ENCODE results near the gene SLC22A31. TPM values are rescaled to one million over a fixed set of nuclear protein-coding genes. Genes with fewer than 3 reads are reported as not detected.

Gene SLC22A31
- total and polyA plus RNA-seq, 3 experiments from 2014 or later: not detected

- H3K36me3 ChIP-seq (ENCODE audit: insufficient read depth, low read length): no peaks in the 10 kb centered on the region
- ChIA-PET POLR2A (no interaction called here), CTCF (interaction anchor here (0.9 kb wide), 1 partner anchor 427 kb away, joined by 3 read pairs; no protein-coding TSS in a partner anchor)
- no peak for DNase-seq
- H3K9me3 Mint-ChIP-seq: no peaks in the 10 kb centered on the region
- no peaks in the 10 kb centered on the region for H3K9me3 ChIP-seq (ENCODE audit: low read length)
- no peak overlapping the region for H3K4me3 Mint-ChIP-seq
- H3K4me1 ChIP-seq (ENCODE audit: insufficient read depth, low read length): peaks cover 10% of the 10 kb centered on the region
- H3K4me3 ChIP-seq (ENCODE audit: low read length): no peak overlapping the region
- peaks cover 0 to 5% (median 0%) of the 10 kb centered on the region in 3 donors for H3K4me1 Mint-ChIP-seq
- no peaks in the 10 kb centered on the region for H3K36me3 Mint-ChIP-seq
- peaks cover 0 to 4% of the 10 kb centered on the region in 2 donors for H3K27me3 Mint-ChIP-seq
- no peak overlapping the region for H3K27ac Mint-ChIP-seq
- no peaks in the 10 kb centered on the region for H3K27me3 ChIP-seq (ENCODE audit: insufficient read depth, low read length, poor library complexity, severe bottlenecking)
- no peak overlapping the region for H3K27ac ChIP-seq (ENCODE audit: low read depth, low read length)
Observed at GRCh38 chr16:89164436-89164835, 35.9 kb downstream of the SLC22A31 start.

- POLR2A ChIA-PET: no interaction called here
- H3K4me3 ChIP-seq (ENCODE audit: low read length): no peak overlapping the region
- Mint-ChIP-seq H3K4me3 (no peak overlapping the region), H3K9me3 (no peaks in the 10 kb centered on the region), H3K27ac (peak overlapping the region in 1 of 8 donors; percentile 36), H3K36me3 (no peaks in the 10 kb centered on the region), H3K27me3 (peaks cover 0 to 4% of the 10 kb centered on the region in 2 donors), H3K4me1 (peaks cover 0 to 5% (median 0%) of the 10 kb centered on the region in 3 donors)
- H3K27me3 ChIP-seq (ENCODE audit: insufficient read depth, low read length, poor library complexity, severe bottlenecking): no peaks in the 10 kb centered on the region
- no peaks in the 10 kb centered on the region for H3K36me3 ChIP-seq (ENCODE audit: insufficient read depth, low read length)
- DNase-seq: no peak
- peaks cover 10% of the 10 kb centered on the region for H3K4me1 ChIP-seq (ENCODE audit: insufficient read depth, low read length)
- H3K9me3 ChIP-seq (ENCODE audit: low read length): no peaks in the 10 kb centered on the region
- CTCF ChIA-PET: interaction anchor here (1.8 to 2.2 kb wide), 2 partner anchors 67 to 426 kb away, joined by 3 to 7 read pairs; no protein-coding TSS in a partner anchor
- H3K27ac ChIP-seq (ENCODE audit: low read depth, low read length): no peak overlapping the region
Observed at GRCh38 chr16:89163297-89163696, 37.0 kb downstream of the SLC22A31 start.

- Histone ChIP-seq H3K4me3 (ENCODE audit: low read length) (no peak overlapping the region), H3K4me1 (ENCODE audit: insufficient read depth, low read length) (peaks cover 2% of the 10 kb centered on the region), H3K27ac (ENCODE audit: low read depth, low read length) (no peak overlapping the region), H3K36me3 (ENCODE audit: insufficient read depth, low read length) (no peaks in the 10 kb centered on the region), H3K27me3 (ENCODE audit: insufficient read depth, low read length, poor library complexity, severe bottlenecking) (no peaks in the 10 kb centered on the region), H3K9me3 (ENCODE audit: low read length) (no peaks in the 10 kb centered on the region)
- ChIA-PET CTCF (interaction anchor here (1.8 to 2.2 kb wide), 2 partner anchors 65 to 425 kb away, joined by 3 to 7 read pairs; no protein-coding TSS in a partner anchor), POLR2A (interaction anchor here (1.0 kb wide), 1 partner anchor 9 kb away, joined by 3 read pairs; no protein-coding TSS in a partner anchor)
- Mint-ChIP-seq H3K4me3 (peak overlapping the region in 1 of 7 donors; percentile 23), H3K36me3 (no peaks in the 10 kb centered on the region), H3K9me3 (no peaks in the 10 kb centered on the region), H3K27ac (peak overlapping the region in 1 of 8 donors; percentile 32), H3K27me3 (no peaks in the 10 kb centered on the region), H3K4me1 (no peaks in the 10 kb centered on the region)
- DNase-seq: no peak
Observed at GRCh38 chr16:89161763-89162713, 38.3 kb downstream of the SLC22A31 start.

- no peaks in the 10 kb centered on the region for H3K4me1 ChIP-seq (ENCODE audit: insufficient read depth, low read length)
- no peaks in the 10 kb centered on the region for H3K9me3 Mint-ChIP-seq
- no peaks in the 10 kb centered on the region for H3K27me3 ChIP-seq (ENCODE audit: insufficient read depth, low read length, poor library complexity, severe bottlenecking)
- H3K36me3 Mint-ChIP-seq: no peaks in the 10 kb centered on the region
- no peak for DNase-seq
- H3K4me3 Mint-ChIP-seq: no peak overlapping the region
- no peak overlapping the region for H3K4me3 ChIP-seq (ENCODE audit: low read length)
- POLR2A ChIA-PET: no interaction called here
- no peaks in the 10 kb centered on the region for H3K4me1 Mint-ChIP-seq
- no peaks in the 10 kb centered on the region for H3K27me3 Mint-ChIP-seq
- H3K9me3 ChIP-seq (ENCODE audit: low read length): no peaks in the 10 kb centered on the region
- no peak overlapping the region for H3K27ac Mint-ChIP-seq
- CTCF ChIA-PET: no interaction called here
- no peak overlapping the region for H3K27ac ChIP-seq (ENCODE audit: low read depth, low read length)
- H3K36me3 ChIP-seq (ENCODE audit: insufficient read depth, low read length): no peaks in the 10 kb centered on the region
Observed at GRCh38 chr16:89160977-89161701, 39.2 kb downstream of the SLC22A31 start.

GRCh38 chr16:89159850-89160354 lies 40.4 kb downstream of the SLC22A31 start:
- H3K27ac Mint-ChIP-seq: no peak overlapping the region
- no peak for DNase-seq
- H3K27me3 Mint-ChIP-seq: no peaks in the 10 kb centered on the region
- Histone ChIP-seq H3K9me3 (ENCODE audit: low read length) (no peaks in the 10 kb centered on the region), H3K4me3 (ENCODE audit: low read length) (no peak overlapping the region), H3K27me3 (ENCODE audit: insufficient read depth, low read length, poor library complexity, severe bottlenecking) (no peaks in the 10 kb centered on the region), H3K27ac (ENCODE audit: low read depth, low read length) (no peak overlapping the region), H3K4me1 (ENCODE audit: insufficient read depth, low read length) (no peaks in the 10 kb centered on the region), H3K36me3 (ENCODE audit: insufficient read depth, low read length) (no peaks in the 10 kb centered on the region)
- H3K4me3 Mint-ChIP-seq: peak overlapping the region in 1 of 7 donors; percentile 36
- POLR2A ChIA-PET: no interaction called here
- no peaks in the 10 kb centered on the region for H3K36me3 Mint-ChIP-seq
- no peaks in the 10 kb centered on the region for H3K9me3 Mint-ChIP-seq
- CTCF ChIA-PET: no interaction called here
- peaks cover 0 to 6% (median 2%) of the 10 kb centered on the region in 3 donors for H3K4me1 Mint-ChIP-seq

GRCh38 chr16:89159066-89159849 lies 41.1 kb downstream of the SLC22A31 start:
- Histone ChIP-seq H3K27me3 (ENCODE audit: insufficient read depth, low read length, poor library complexity, severe bottlenecking) (no peaks in the 10 kb centered on the region), H3K4me3 (ENCODE audit: low read length) (no peak overlapping the region), H3K9me3 (ENCODE audit: low read length) (no peaks in the 10 kb centered on the region), H3K36me3 (ENCODE audit: insufficient read depth, low read length) (no peaks in the 10 kb centered on the region), H3K4me1 (ENCODE audit: insufficient read depth, low read length) (no peaks in the 10 kb centered on the region), H3K27ac (ENCODE audit: low read depth, low read length) (no peak overlapping the region)
- H3K9me3 Mint-ChIP-seq: no peaks in the 10 kb centered on the region
- no peak overlapping the region for H3K27ac Mint-ChIP-seq
- no peak for DNase-seq
- CTCF ChIA-PET: no interaction called here
- no peaks in the 10 kb centered on the region for H3K36me3 Mint-ChIP-seq
- no peaks in the 10 kb centered on the region for H3K27me3 Mint-ChIP-seq
- H3K4me3 Mint-ChIP-seq: no peak overlapping the region
- POLR2A ChIA-PET: no interaction called here
- H3K4me1 Mint-ChIP-seq: peaks cover 0 to 6% (median 2%) of the 10 kb centered on the region in 3 donors

- no peak overlapping the region for H3K27ac ChIP-seq (ENCODE audit: low read depth, low read length)
Observed at GRCh38 chr16:89157778-89158177, 42.6 kb downstream of the SLC22A31 start.

More at GRCh38 chr16:89157778-89158177, 42.6 kb downstream of the SLC22A31 start:
- no peaks in the 10 kb centered on the region for H3K9me3 Mint-ChIP-seq
- ChIA-PET CTCF (no interaction called here), POLR2A (no interaction called here)
- no peak overlapping the region for H3K4me3 Mint-ChIP-seq
- Histone ChIP-seq H3K4me3 (ENCODE audit: low read length) (no peak overlapping the region), H3K9me3 (ENCODE audit: low read length) (no peaks in the 10 kb centered on the region), H3K27me3 (ENCODE audit: insufficient read depth, low read length, poor library complexity, severe bottlenecking) (no peaks in the 10 kb centered on the region), H3K36me3 (ENCODE audit: insufficient read depth, low read length) (no peaks in the 10 kb centered on the region), H3K4me1 (ENCODE audit: insufficient read depth, low read length) (no peaks in the 10 kb centered on the region)
- DNase-seq: no peak
- H3K36me3 Mint-ChIP-seq: no peaks in the 10 kb centered on the region
- H3K27ac Mint-ChIP-seq: peak overlapping the region in 3 of 8 donors; percentile 23 to 56 (median 41)
- H3K4me1 Mint-ChIP-seq: peaks cover 0 to 6% (median 2%) of the 10 kb centered on the region in 3 donors
- H3K27me3 Mint-ChIP-seq: no peaks in the 10 kb centered on the region

Data from CD8-positive, alpha-beta memory T cell (primary cell).